ENCODE results near the gene GALT. TPM values are rescaled to one million over a fixed set of nuclear protein-coding genes. Genes with fewer than 3 reads are reported as not detected.

Gene GALT
- total RNA-seq, 1 donor from 2014 or later: 35.5 TPM

DNA sequence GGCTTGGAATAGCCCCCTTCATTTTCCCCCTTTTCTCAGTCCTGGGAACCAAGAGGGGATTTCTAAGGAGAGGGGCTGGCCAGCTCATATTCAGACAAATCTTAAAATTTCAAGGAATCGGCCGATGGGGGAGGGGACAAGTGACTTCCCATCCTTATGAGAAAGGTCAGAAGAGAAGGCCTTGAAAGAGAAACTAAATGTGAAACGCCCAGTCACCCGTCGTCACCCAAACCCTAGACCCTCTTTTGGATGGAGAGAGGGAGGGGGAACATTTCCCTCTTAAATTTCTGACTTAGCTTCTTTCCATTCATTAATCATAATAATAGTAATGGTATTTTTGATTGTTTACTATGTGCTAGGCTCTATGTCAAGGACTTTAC lies 45.5 kb downstream of the GALT start:
- no peaks in the 10 kb centered on the region for H3K9me3 Mint-ChIP-seq (ENCODE audit: low read depth)
- no peak overlapping the region for H3K27ac Mint-ChIP-seq (ENCODE audit: unreplicated experiment)
- no peaks in the 10 kb centered on the region for H3K27me3 Mint-ChIP-seq (ENCODE audit: low read depth)
- TF ChIP-seq, protein P1, sequence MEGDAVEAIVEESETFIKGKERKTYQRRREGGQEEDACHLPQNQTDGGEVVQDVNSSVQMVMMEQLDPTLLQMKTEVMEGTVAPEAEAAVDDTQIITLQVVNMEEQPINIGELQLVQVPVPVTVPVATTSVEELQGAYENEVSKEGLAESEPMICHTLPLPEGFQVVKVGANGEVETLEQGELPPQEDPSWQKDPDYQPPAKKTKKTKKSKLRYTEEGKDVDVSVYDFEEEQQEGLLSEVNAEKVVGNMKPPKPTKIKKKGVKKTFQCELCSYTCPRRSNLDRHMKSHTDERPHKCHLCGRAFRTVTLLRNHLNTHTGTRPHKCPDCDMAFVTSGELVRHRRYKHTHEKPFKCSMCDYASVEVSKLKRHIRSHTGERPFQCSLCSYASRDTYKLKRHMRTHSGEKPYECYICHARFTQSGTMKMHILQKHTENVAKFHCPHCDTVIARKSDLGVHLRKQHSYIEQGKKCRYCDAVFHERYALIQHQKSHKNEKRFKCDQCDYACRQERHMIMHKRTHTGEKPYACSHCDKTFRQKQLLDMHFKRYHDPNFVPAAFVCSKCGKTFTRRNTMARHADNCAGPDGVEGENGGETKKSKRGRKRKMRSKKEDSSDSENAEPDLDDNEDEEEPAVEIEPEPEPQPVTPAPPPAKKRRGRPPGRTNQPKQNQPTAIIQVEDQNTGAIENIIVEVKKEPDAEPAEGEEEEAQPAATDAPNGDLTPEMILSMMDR (IDR thresholded peaks at IDR 0.05): no peak
- H3K36me3 Mint-ChIP-seq (ENCODE audit: low read depth): peaks cover 3% of the 10 kb centered on the region
- peak; percentile 10 for DNase-seq (ENCODE audit: low spot score)
- H3K4me3 Mint-ChIP-seq (ENCODE audit: unreplicated experiment): no peak overlapping the region
- no peaks in the 10 kb centered on the region for H3K4me1 Mint-ChIP-seq (ENCODE audit: low read depth)

DNA sequence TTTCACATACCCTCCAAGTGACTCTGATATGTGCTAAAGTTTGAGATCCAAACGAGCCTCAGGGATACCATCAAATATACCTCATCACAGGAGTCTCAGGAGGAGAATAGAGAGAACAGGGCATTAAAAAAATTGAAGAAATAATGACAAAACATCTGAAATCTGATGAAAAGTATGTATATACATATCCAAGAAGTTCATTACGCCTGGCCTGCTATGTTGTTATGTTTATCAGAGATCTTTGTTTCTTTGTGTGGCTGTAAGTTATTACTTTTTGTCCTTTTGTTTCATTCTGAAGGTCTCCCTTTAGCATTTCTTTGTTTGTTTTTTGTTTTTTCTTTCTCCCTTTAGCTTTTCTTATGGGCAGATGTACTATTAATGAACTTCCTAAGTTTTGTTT lies 47.1 kb downstream of the GALT start:
- no peaks in the 10 kb centered on the region for H3K27me3 Mint-ChIP-seq (ENCODE audit: low read depth)
- peaks cover 3% of the 10 kb centered on the region for H3K36me3 Mint-ChIP-seq (ENCODE audit: low read depth)
- no peaks in the 10 kb centered on the region for H3K4me1 Mint-ChIP-seq (ENCODE audit: low read depth)
- H3K4me3 Mint-ChIP-seq (ENCODE audit: unreplicated experiment): no peak overlapping the region
- no peak for DNase-seq (ENCODE audit: low spot score)
- no peak overlapping the region for H3K27ac Mint-ChIP-seq (ENCODE audit: unreplicated experiment)
- H3K9me3 Mint-ChIP-seq (ENCODE audit: low read depth): no peaks in the 10 kb centered on the region
- TF ChIP-seq, protein P1 (IDR thresholded peaks at IDR 0.05): no peak

DNA sequence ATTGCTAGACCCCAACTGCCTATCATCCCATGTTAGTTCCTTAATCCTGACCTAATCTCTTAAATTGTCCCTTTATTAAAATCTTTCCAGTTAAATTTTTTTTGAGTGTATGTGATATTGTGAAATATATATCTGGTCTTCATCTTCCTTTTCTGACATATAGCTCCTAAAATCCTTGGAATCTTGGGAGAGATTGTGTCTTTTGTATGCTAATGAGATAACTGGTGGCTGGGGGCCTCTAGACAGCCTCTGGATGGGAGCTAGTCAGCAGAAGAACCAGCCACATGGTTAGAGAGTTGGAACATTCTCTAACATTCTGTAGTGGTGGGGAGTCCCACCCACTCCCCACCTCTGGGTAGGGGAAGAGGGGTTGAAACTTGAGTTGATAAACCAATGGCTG lies 48.3 kb downstream of the GALT start:
- Mint-ChIP-seq H3K27me3 (ENCODE audit: low read depth) (peaks cover under 1% of the 10 kb centered on the region), H3K36me3 (ENCODE audit: low read depth) (peaks cover 3% of the 10 kb centered on the region), H3K4me1 (ENCODE audit: low read depth) (no peaks in the 10 kb centered on the region), H3K4me3 (ENCODE audit: unreplicated experiment) (no peak overlapping the region), H3K9me3 (ENCODE audit: low read depth) (no peaks in the 10 kb centered on the region), H3K27ac (ENCODE audit: unreplicated experiment) (no peak overlapping the region)
- TF ChIP-seq, protein P1 (IDR thresholded peaks at IDR 0.05): no peak
- peak; percentile 2 for DNase-seq (ENCODE audit: low spot score)

Other genes starting within 250 kb of the GALT start
- 24.5 to 37.5 TPM (median 35.7 TPM) in 3 replicates for gene FAM219A, start 188.1 kb upstream of the GALT start, total RNA-seq
- 0.25 TPM in 1 of 3 replicates, not detected in the others for gene DNAI1, start 187.9 kb upstream of the GALT start, total RNA-seq
- gene ENHO, start 123.7 kb upstream of the GALT start, total RNA-seq: 0.97 to 1.6 TPM (median 1.3 TPM) in 3 replicates
- 0.12 TPM in 1 of 3 replicates, not detected in the others for gene CNTFR, start 57.0 kb upstream of the GALT start, total RNA-seq
- gene RPP25L, start 34.6 kb upstream of the GALT start, total RNA-seq: 10.6 to 11.0 TPM (median 10.9 TPM) in 3 replicates
- 79.5 to 105 TPM (median 79.5 TPM) in 3 replicates for gene DCTN3, start 26.2 kb upstream of the GALT start, total RNA-seq
- gene ARID3C, start 17.6 kb upstream of the GALT start, total RNA-seq: 0.20 TPM in 1 of 3 replicates, not detected in the others
- gene SIGMAR1, start 8.9 kb upstream of the GALT start, total RNA-seq: 71.6 to 84.9 TPM (median 76.7 TPM) in 3 replicates
- 32.0 to 33.7 TPM (median 32.9 TPM) in 3 replicates for gene IL11RA, start 5.5 kb downstream of the GALT start, total RNA-seq
- not detected in 3 replicates for gene CCL27, start 16.0 kb downstream of the GALT start, total RNA-seq
- not detected in 3 replicates for gene CCL19, start 44.6 kb downstream of the GALT start, total RNA-seq
- gene CCL21, start 63.5 kb downstream of the GALT start, total RNA-seq: not detected in 3 replicates

All from chondrocyte (in vitro differentiated cells).